Measurements from ENCODE around the gene TBL2.
"Not testable (repeated sequence)": the region's sequence is repeated elsewhere in the genome, so short reads cannot be mapped to it uniquely, and the experiment has no call there.

DNA sequence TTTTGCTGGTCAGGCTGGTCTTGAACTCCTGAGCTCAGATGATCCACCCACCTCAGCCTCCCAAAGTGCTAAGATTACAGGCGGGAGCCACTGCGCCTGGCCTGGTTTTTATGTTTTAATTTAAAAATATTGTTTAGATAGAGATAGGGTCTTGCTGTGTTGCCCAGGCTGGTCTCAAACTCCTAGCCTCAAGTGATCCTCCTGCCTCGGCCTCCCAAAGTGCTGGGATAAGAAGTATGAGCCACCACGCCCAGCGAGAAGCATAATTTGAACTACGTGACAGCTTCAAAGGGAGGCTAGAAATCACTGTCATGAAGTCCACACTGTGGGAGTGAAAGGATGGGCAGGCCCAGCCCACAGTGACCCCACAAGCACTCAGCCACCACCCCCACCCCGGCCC is 42.5 kb downstream of the TBL2 start:
- not testable (repeated sequence) for TF ChIP-seq POLR2A (IDR thresholded peaks at IDR 0.05; ENCODE audit: low read length); HDAC2 (IDR thresholded peaks at IDR 0.05); SREBF2 (IDR thresholded peaks at IDR 0.05); MAFK (IDR thresholded peaks at IDR 0.05; ENCODE audit: partially characterized antibody); JUNB (IDR thresholded peaks at IDR 0.05); HOXA7 (CRISPR knock-in tag; IDR thresholded peaks at IDR 0.05); POLR2AphosphoS2 (conservative IDR thresholded peaks at IDR 0.05; ENCODE audit: low read length); HOXB13 (CRISPR knock-in tag; IDR thresholded peaks at IDR 0.05; ENCODE audit: low read depth)
- TF ChIP-seq, protein P1, sequence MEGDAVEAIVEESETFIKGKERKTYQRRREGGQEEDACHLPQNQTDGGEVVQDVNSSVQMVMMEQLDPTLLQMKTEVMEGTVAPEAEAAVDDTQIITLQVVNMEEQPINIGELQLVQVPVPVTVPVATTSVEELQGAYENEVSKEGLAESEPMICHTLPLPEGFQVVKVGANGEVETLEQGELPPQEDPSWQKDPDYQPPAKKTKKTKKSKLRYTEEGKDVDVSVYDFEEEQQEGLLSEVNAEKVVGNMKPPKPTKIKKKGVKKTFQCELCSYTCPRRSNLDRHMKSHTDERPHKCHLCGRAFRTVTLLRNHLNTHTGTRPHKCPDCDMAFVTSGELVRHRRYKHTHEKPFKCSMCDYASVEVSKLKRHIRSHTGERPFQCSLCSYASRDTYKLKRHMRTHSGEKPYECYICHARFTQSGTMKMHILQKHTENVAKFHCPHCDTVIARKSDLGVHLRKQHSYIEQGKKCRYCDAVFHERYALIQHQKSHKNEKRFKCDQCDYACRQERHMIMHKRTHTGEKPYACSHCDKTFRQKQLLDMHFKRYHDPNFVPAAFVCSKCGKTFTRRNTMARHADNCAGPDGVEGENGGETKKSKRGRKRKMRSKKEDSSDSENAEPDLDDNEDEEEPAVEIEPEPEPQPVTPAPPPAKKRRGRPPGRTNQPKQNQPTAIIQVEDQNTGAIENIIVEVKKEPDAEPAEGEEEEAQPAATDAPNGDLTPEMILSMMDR (IDR thresholded peaks at IDR 0.05), result not testable (repeated sequence)
- TF ChIP-seq, protein P2, sequence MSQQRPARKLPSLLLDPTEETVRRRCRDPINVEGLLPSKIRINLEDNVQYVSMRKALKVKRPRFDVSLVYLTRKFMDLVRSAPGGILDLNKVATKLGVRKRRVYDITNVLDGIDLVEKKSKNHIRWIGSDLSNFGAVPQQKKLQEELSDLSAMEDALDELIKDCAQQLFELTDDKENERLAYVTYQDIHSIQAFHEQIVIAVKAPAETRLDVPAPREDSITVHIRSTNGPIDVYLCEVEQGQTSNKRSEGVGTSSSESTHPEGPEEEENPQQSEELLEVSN (IDR thresholded peaks at IDR 0.05; ENCODE audit: borderline replicate concordance, low read depth), result not testable (repeated sequence)
- TF ChIP-seq, protein P3, sequence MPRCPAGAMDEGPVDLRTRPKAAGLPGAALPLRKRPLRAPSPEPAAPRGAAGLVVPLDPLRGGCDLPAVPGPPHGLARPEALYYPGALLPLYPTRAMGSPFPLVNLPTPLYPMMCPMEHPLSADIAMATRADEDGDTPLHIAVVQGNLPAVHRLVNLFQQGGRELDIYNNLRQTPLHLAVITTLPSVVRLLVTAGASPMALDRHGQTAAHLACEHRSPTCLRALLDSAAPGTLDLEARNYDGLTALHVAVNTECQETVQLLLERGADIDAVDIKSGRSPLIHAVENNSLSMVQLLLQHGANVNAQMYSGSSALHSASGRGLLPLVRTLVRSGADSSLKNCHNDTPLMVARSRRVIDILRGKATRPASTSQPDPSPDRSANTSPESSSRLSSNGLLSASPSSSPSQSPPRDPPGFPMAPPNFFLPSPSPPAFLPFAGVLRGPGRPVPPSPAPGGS (IDR thresholded peaks at IDR 0.05), result not testable (repeated sequence)

Measured in A549 (cell line).